ENCODE measurements around the gene CFAP299. TPM values are rescaled to one million over a fixed set of nuclear protein-coding genes. Genes with fewer than 3 reads are reported as not detected.

Gene CFAP299
- polyA plus RNA-seq, 2 of the 4 experiments (the other 2 are of a cell fraction) = not detected

- ChIA-PET CTCF (no interaction called here), POLR2A (no interaction called here)
- Histone ChIP-seq H3K9me3 (no peaks in the 10 kb centered on the region), H3K27ac (no peak overlapping the region), H3K4me3 (no peak overlapping the region), H3K4me2 (no peak overlapping the region), H3K4me1 (no peaks in the 10 kb centered on the region)
- WGBS (ENCODE audit: missing lambda C conversion rate) = 43% methylated on average over 5 of the region's 11 CpGs
- no peak for ATAC-seq
- TF ChIP-seq MYC (IDR thresholded peaks at IDR 0.05; ENCODE audit: borderline replicate concordance, low read length) (no peak), HDAC2 (IDR thresholded peaks at IDR 0.05) (no peak), CTCF (IDR thresholded peaks at IDR 0.05) (no peak), ATOH8 (CRISPR knock-in tag; IDR thresholded peaks at IDR 0.05; ENCODE audit: low read depth) (no peak)
- FAIRE-seq = no peak
- no peak for DNase-seq (ENCODE audit: low read depth in 1 of 2, low spot score in 1 of 2)
Measured at GRCh38 chr4:80387390-80388283, 52.1 kb downstream of the CFAP299 start.

- no peak for ATAC-seq
- DNase-seq (ENCODE audit: low read depth in 1 of 2, low spot score in 1 of 2) = no peak
- H3K27ac ChIP-seq = no peak overlapping the region
- no peak overlapping the region for H3K4me3 ChIP-seq
- FAIRE-seq = no peak
- H3K4me2 ChIP-seq = no peak overlapping the region
- TF ChIP-seq PBX3 (IDR thresholded peaks at IDR 0.05) = no peak
- no peak for TF ChIP-seq ATOH8 (CRISPR knock-in tag; IDR thresholded peaks at IDR 0.05; ENCODE audit: low read depth)
- H3K9me3 ChIP-seq = no peaks in the 10 kb centered on the region
- CTCF ChIA-PET = no interaction called here
- 26% methylated on average over 5 of the region's 8 CpGs for WGBS (ENCODE audit: missing lambda C conversion rate)
- POLR2A ChIA-PET = no interaction called here
- H3K4me1 ChIP-seq = no peaks in the 10 kb centered on the region
Measured at GRCh38 chr4:80388284-80388607, 52.7 kb downstream of the CFAP299 start.

GRCh38 chr4:80390178-80390577 lies 54.6 kb downstream of the CFAP299 start:
- TF ChIP-seq CBX8 (IDR thresholded peaks at IDR 0.05) = no peak
- TF ChIP-seq ZFP36 (IDR thresholded peaks at IDR 0.05; ENCODE audit: borderline replicate concordance, partially characterized antibody) = no peak
- TF ChIP-seq CTCF (IDR thresholded peaks at IDR 0.05) = no peak
- FAIRE-seq (no peak), DNase-seq (ENCODE audit: low read depth in 1 of 2, low spot score in 1 of 2) (no peak), ATAC-seq (no peak)
- Histone ChIP-seq H3K9me3 (no peaks in the 10 kb centered on the region), H3K4me1 (no peaks in the 10 kb centered on the region), H3K4me2 (no peak overlapping the region), H3K4me3 (no peak overlapping the region), H3K27ac (no peak overlapping the region)
- ChIA-PET POLR2A (no interaction called here), CTCF (no interaction called here)
- 42% methylated on average over 2 of the region's 2 CpGs for WGBS (ENCODE audit: missing lambda C conversion rate)

- 5% methylated on average over 4 of the region's 4 CpGs for WGBS (ENCODE audit: missing lambda C conversion rate)
- no peaks in the 10 kb centered on the region for H3K9me3 ChIP-seq
- DNase-seq (ENCODE audit: low read depth in 1 of 2, low spot score in 1 of 2) (no peak), ATAC-seq (no peak), FAIRE-seq (no peak)
- ChIA-PET CTCF (no interaction called here), POLR2A (no interaction called here)
- H3K4me3 ChIP-seq = no peak overlapping the region
- H3K27ac ChIP-seq = no peak overlapping the region
- H3K4me1 ChIP-seq = no peaks in the 10 kb centered on the region
- H3K4me2 ChIP-seq = no peak overlapping the region
- TF ChIP-seq ATOH8 (CRISPR knock-in tag; IDR thresholded peaks at IDR 0.05; ENCODE audit: low read depth) = no peak
Measured at GRCh38 chr4:80393246-80393969, 57.9 kb downstream of the CFAP299 start.

Measured in A549 (cell line).